Glomerular endothelial cell (primary cell): Measurements from ENCODE around the gene SAMD14. TPM values are rescaled to one million over a fixed set of nuclear protein-coding genes. Genes with fewer than 3 reads are reported as not detected.

ENCODE experiments used
- DNase-seq: peaks from one replicate; pipeline ENCODE4 v3.0.0-alpha.2; 2011; ENCODE audit warnings: low read depth, low spot score; ENCODE audit errors: extremely low read depth
- total RNA-seq: library from RNA; depleted of rRNA; stranded (reverse); fragments of >200 nt; gene quantifications from 2 replicates; pipeline ENCODE4 v1.2.3, GENCODE V29; 2015

SAMD14 gene
- total RNA-seq, 1 donor from 2014 or later, result 24.9 TPM

GRCh38 chr17:50134206-50135110, 4.5 kb upstream of the SAMD14 start:
- DNase-seq, result no peak

GRCh38 chr17:50133769-50134099, 3.8 kb upstream of the SAMD14 start:
- no peak for DNase-seq

- no peak for DNase-seq
Observed at GRCh38 chr17:50133028-50133768, 3.2 kb upstream of the SAMD14 start.

GRCh38 chr17:50132104-50132794, 2.3 kb upstream of the SAMD14 start:
- DNase-seq, result no peak

- DNase-seq, result no peak
Observed at GRCh38 chr17:50130559-50131305, 772 bp upstream of the SAMD14 start.

GRCh38 chr17:50129353-50129727, 620 bp downstream of the SAMD14 start:
- no peak for DNase-seq

GRCh38 chr17:50128441-50129352, 1.3 kb downstream of the SAMD14 start:
- DNase-seq, result no peak

GRCh38 chr17:50127697-50128361, 2.1 kb downstream of the SAMD14 start:
- no peak for DNase-seq

GRCh38 chr17:50125420-50125997, 4.5 kb downstream of the SAMD14 start:
- no peak for DNase-seq

- DNase-seq, result no peak
Observed at GRCh38 chr17:50123649-50124349, 6.2 kb downstream of the SAMD14 start.

GRCh38 chr17:50122945-50123344, 7.0 kb downstream of the SAMD14 start:
- DNase-seq, result no peak

GRCh38 chr17:50120475-50121253, 9.3 kb downstream of the SAMD14 start:
- DNase-seq, result no peak

- no peak for DNase-seq
Observed at GRCh38 chr17:50118828-50119218, 11.1 kb downstream of the SAMD14 start.

- no peak for DNase-seq
Observed at GRCh38 chr17:50118076-50118827, 11.7 kb downstream of the SAMD14 start.

- no peak for DNase-seq
Observed at GRCh38 chr17:50117202-50118051, 12.5 kb downstream of the SAMD14 start.

- no peak for DNase-seq
Observed at GRCh38 chr17:50115756-50116155, 14.2 kb downstream of the SAMD14 start.
